HK-2 (cell line): ENCODE measurements around the gene CFAP97.

Source experiments
- DNase-seq: peaks from one replicate; pipeline ENCODE4 v3.0.0-alpha.2; 2018; ENCODE audit not compliant: unreplicated experiment

The CFAP97 gene

GRCh38 chr4:185109736-185110135, 94.1 kb downstream of the CFAP97 start:
- DNase-seq, result no peak
